ENCODE measurements around the gene TTC9.

DNA sequence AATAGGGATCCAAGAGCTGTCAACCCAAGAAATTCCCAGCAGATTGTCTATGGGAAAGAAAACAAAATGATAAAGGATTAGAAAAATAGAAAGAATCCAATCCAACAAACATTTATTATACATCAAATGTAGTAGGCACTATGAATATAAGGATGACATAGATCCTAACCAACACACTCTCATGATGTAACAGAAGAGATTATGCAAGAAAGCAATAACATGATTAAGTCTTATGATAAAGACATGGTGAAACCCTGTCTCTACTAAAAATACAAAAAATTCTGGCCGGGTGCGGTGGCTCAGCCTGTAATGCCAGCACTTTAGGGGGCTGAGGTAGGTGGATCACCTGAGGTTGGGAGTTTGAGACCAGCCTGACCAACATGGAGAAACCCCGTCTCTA, 44.0 kb upstream of the TTC9 start:
- TF ChIP-seq, protein P1, sequence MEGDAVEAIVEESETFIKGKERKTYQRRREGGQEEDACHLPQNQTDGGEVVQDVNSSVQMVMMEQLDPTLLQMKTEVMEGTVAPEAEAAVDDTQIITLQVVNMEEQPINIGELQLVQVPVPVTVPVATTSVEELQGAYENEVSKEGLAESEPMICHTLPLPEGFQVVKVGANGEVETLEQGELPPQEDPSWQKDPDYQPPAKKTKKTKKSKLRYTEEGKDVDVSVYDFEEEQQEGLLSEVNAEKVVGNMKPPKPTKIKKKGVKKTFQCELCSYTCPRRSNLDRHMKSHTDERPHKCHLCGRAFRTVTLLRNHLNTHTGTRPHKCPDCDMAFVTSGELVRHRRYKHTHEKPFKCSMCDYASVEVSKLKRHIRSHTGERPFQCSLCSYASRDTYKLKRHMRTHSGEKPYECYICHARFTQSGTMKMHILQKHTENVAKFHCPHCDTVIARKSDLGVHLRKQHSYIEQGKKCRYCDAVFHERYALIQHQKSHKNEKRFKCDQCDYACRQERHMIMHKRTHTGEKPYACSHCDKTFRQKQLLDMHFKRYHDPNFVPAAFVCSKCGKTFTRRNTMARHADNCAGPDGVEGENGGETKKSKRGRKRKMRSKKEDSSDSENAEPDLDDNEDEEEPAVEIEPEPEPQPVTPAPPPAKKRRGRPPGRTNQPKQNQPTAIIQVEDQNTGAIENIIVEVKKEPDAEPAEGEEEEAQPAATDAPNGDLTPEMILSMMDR (conservative IDR thresholded peaks at IDR 0.05; ENCODE audit: low read length), result no peak
- no peak for TF ChIP-seq EZH2phosphoT487 (IDR thresholded peaks at IDR 0.05; ENCODE audit: borderline replicate concordance)

Data from Loucy (cell line).